ENCODE data around the gene COL4A1. TPM values are rescaled to one million over a fixed set of nuclear protein-coding genes. Genes with fewer than 3 reads are reported as not detected.

COL4A1 gene
- total RNA-seq, 2 donors from 2014 or later, result 27.0 to 97.0 TPM

- H3K27ac ChIP-seq, result peak overlapping the region; percentile 26
- intact Hi-C loops (cut with DNase I), result loop anchor here (5.0 kb wide), 1 partner anchor 42 kb away; no protein-coding TSS in a partner anchor
- no peaks in the 10 kb centered on the region for H3K36me3 ChIP-seq
- no peaks in the 10 kb centered on the region for H3K4me1 ChIP-seq
- peak overlapping the region; percentile 48 for H3K4me3 ChIP-seq
- no peaks in the 10 kb centered on the region for H3K9me3 ChIP-seq
- peaks cover 28% of the 10 kb centered on the region for H3K27me3 ChIP-seq
- no peak for TF ChIP-seq CTCF (IDR thresholded peaks at IDR 0.05)
- no peak for DNase-seq
- H3K9ac ChIP-seq (ENCODE audit: low read depth in 2 of 2, low read length in 2 of 2), result no peak overlapping the region
Measured at GRCh38 chr13:110305001-110305400, 2.0 kb downstream of the COL4A1 start.

GRCh38 chr13:110304256-110304655 is 2.7 kb downstream of the COL4A1 start:
- intact Hi-C loops (cut with DNase I), result no loop called here
- Histone ChIP-seq H3K36me3 (no peaks in the 10 kb centered on the region), H3K9me3 (no peaks in the 10 kb centered on the region), H3K4me1 (no peaks in the 10 kb centered on the region), H3K27me3 (peaks cover 28% of the 10 kb centered on the region), H3K4me3 (no peak overlapping the region), H3K9ac (ENCODE audit: low read depth in 2 of 2, low read length in 2 of 2) (no peak overlapping the region), H3K27ac (peak overlapping the region; percentile 26)
- DNase-seq, result no peak
- no peak for TF ChIP-seq CTCF (IDR thresholded peaks at IDR 0.05)

GRCh38 chr13:110303644-110304043 is 3.3 kb downstream of the COL4A1 start:
- no peaks in the 10 kb centered on the region for H3K9me3 ChIP-seq
- no peak overlapping the region for H3K4me3 ChIP-seq
- DNase-seq, result no peak
- H3K4me1 ChIP-seq, result no peaks in the 10 kb centered on the region
- H3K9ac ChIP-seq (ENCODE audit: low read depth in 2 of 2, low read length in 2 of 2), result no peak overlapping the region
- peak overlapping the region; percentile 15 for H3K27ac ChIP-seq
- peaks cover 28% of the 10 kb centered on the region for H3K27me3 ChIP-seq
- H3K36me3 ChIP-seq, result no peaks in the 10 kb centered on the region
- no peak for TF ChIP-seq CTCF (IDR thresholded peaks at IDR 0.05)
- intact Hi-C loops (cut with DNase I), result no loop called here

GRCh38 chr13:110302997-110303396 is 4.0 kb downstream of the COL4A1 start:
- Histone ChIP-seq H3K9ac (ENCODE audit: low read depth in 2 of 2, low read length in 2 of 2) (no peak overlapping the region), H3K4me1 (no peaks in the 10 kb centered on the region), H3K4me3 (no peak overlapping the region), H3K9me3 (no peaks in the 10 kb centered on the region), H3K27me3 (peaks cover 23% of the 10 kb centered on the region), H3K27ac (no peak overlapping the region), H3K36me3 (no peaks in the 10 kb centered on the region)
- intact Hi-C loops (cut with DNase I), result no loop called here
- no peak for TF ChIP-seq CTCF (IDR thresholded peaks at IDR 0.05)
- no peak for DNase-seq

GRCh38 chr13:110301606-110302553 is 5.1 kb downstream of the COL4A1 start:
- peaks cover 12% of the 10 kb centered on the region for H3K27me3 ChIP-seq
- intact Hi-C loops (cut with DNase I), result no loop called here
- TF ChIP-seq CTCF (IDR thresholded peaks at IDR 0.05), result no peak
- DNase-seq, result no peak
- no peaks in the 10 kb centered on the region for H3K4me1 ChIP-seq
- no peak overlapping the region for H3K9ac ChIP-seq (ENCODE audit: low read depth in 2 of 2, low read length in 2 of 2)
- H3K9me3 ChIP-seq, result no peaks in the 10 kb centered on the region
- peak overlapping the region; percentile 28 for H3K27ac ChIP-seq
- H3K4me3 ChIP-seq, result no peak overlapping the region
- no peaks in the 10 kb centered on the region for H3K36me3 ChIP-seq

Measured in colonic mucosa (tissue), 4 donors.